Erythroblast (primary cell): ENCODE data around the gene PTS.

Experiments
- GATA1 ChIP-seq: IDR thresholded peaks from 2 replicates; pipeline ENCODE4 v1.6.1; 2011; ENCODE audit warnings: low read depth, mild to moderate bottlenecking, control low read depth, low read length, moderate library complexity
- POLR2A ChIP-seq: IDR thresholded peaks from 2 replicates; pipeline ENCODE4 v1.6.1; 2011; ENCODE audit warnings: mild to moderate bottlenecking, low read length

- TF ChIP-seq POLR2A (no peak), GATA1 (no peak)
These were observed 29.0 kb downstream of the PTS start for GRCh38 chr11:112255067-112255720.
